Hematopoietic multipotent progenitor cell treated with erythropoietin and hydrocortisone succinate and interleukin-3 and kit ligand, for 4 days (in vitro differentiated cells): Measurements from ENCODE around the gene ADGRG4.
"Not testable (repeated sequence)": the region's sequence is repeated elsewhere in the genome, so short reads cannot be mapped to it uniquely, and the experiment has no call there.

Experiments used
- DNase-seq: peaks from one replicate; pipeline ENCODE4 v3.0.0-alpha.2; 2015

ADGRG4 gene

GRCh38 chrX:136395271-136395670 is 94.5 kb downstream of the ADGRG4 start:
- DNase-seq: no peak

GRCh38 chrX:136397001-136397400 is 96.2 kb downstream of the ADGRG4 start:
- no peak for DNase-seq

GRCh38 chrX:136405126-136405525 is 104.4 kb downstream of the ADGRG4 start:
- no peak for DNase-seq

GRCh38 chrX:136417806-136418205 is 117.0 kb downstream of the ADGRG4 start:
- DNase-seq: no peak

GRCh38 chrX:136421338-136421737 is 120.6 kb downstream of the ADGRG4 start:
- no peak for DNase-seq

- no peak for DNase-seq
These were observed 123.0 kb downstream of the ADGRG4 start for GRCh38 chrX:136423724-136424123.

GRCh38 chrX:136425996-136426395 is 125.2 kb downstream of the ADGRG4 start:
- DNase-seq: no peak

- no peak for DNase-seq
These were observed 130.9 kb downstream of the ADGRG4 start for GRCh38 chrX:136431625-136432024.

GRCh38 chrX:136437774-136438173 is 137.0 kb downstream of the ADGRG4 start:
- no peak for DNase-seq

- DNase-seq: no peak
These were observed 137.4 kb downstream of the ADGRG4 start for GRCh38 chrX:136438192-136438591.

GRCh38 chrX:136445674-136446073 is 144.9 kb downstream of the ADGRG4 start:
- not testable (repeated sequence) for DNase-seq

GRCh38 chrX:136446208-136446607 is 145.4 kb downstream of the ADGRG4 start:
- no peak for DNase-seq

GRCh38 chrX:136447308-136447707 is 146.5 kb downstream of the ADGRG4 start:
- DNase-seq: no peak

GRCh38 chrX:136447968-136448367 is 147.2 kb downstream of the ADGRG4 start:
- no peak for DNase-seq

GRCh38 chrX:136450050-136450830 is 149.5 kb downstream of the ADGRG4 start:
- no peak for DNase-seq

GRCh38 chrX:136452614-136453013 is 151.9 kb downstream of the ADGRG4 start:
- no peak for DNase-seq

- no peak for DNase-seq
These were observed 152.4 kb downstream of the ADGRG4 start for GRCh38 chrX:136453114-136453513.

GRCh38 chrX:136453771-136454170 is 153.0 kb downstream of the ADGRG4 start:
- DNase-seq: no peak

GRCh38 chrX:136456133-136456532 is 155.4 kb downstream of the ADGRG4 start:
- DNase-seq: no peak

GRCh38 chrX:136457303-136457917 is 156.6 kb downstream of the ADGRG4 start:
- no peak for DNase-seq

- no peak for DNase-seq
These were observed 163.8 kb downstream of the ADGRG4 start for GRCh38 chrX:136464589-136464988.
